ENCODE measurements around the gene MC1R.
A peak's percentile ranks its signal among the peaks of the same experiment; 100 is the strongest.

The MC1R gene

GRCh38 chr16:89918453-89919347 lies at the start of gene MC1R:
Gene MC1R, plus strand, starts transcription at chr16:89918862. Its CDS starts 397 bp downstream, at chr16:89919259.
- ChIA-PET CTCF (interaction anchor here (0.6 to 2.9 kb wide), 8 partner anchors 9 to 102 kb away, joined by 3 to 31 read pairs (median 4); no protein-coding TSS in a partner anchor), POLR2A (interaction anchor here (0.5 to 3.0 kb wide), 3 partner anchors 11 to 63 kb away, joined by 3 to 15 read pairs (median 4); no protein-coding TSS in a partner anchor)
- no peak for DNase-seq (ENCODE audit: low read depth, low spot score)
- TF ChIP-seq CTCF (IDR thresholded peaks at IDR 0.05; ENCODE audit: insufficient read depth, low read length, missing control alignments) = peak; percentile 72
- H3K4me3 ChIP-seq (ENCODE audit: low read depth, low read length) = peak within 1 kb of the TSS; percentile 51

GRCh38 chr16:89869911-89870310 lies 48.8 kb upstream of the MC1R start:
- ChIA-PET CTCF (interaction anchor here (8.7 kb wide), 1 partner anchor 8 kb away, joined by 83 read pairs; no protein-coding TSS in a partner anchor), POLR2A (interaction anchor here (0.7 kb wide), 1 partner anchor 184 kb away, joined by 3 read pairs; the partner anchor contains the start of gene CDK10)
- TF ChIP-seq CTCF (IDR thresholded peaks at IDR 0.05; ENCODE audit: insufficient read depth, low read length, missing control alignments) = no peak
- DNase-seq (ENCODE audit: low read depth, low spot score) = no peak
- no peak overlapping the region for H3K4me3 ChIP-seq (ENCODE audit: low read depth, low read length)

GRCh38 chr16:89870440-89870839 lies 48.2 kb upstream of the MC1R start:
- TF ChIP-seq CTCF (IDR thresholded peaks at IDR 0.05; ENCODE audit: insufficient read depth, low read length, missing control alignments) = no peak
- DNase-seq (ENCODE audit: low read depth, low spot score) = no peak
- ChIA-PET CTCF (interaction anchor here (8.7 kb wide), 1 partner anchor 9 kb away, joined by 83 read pairs; no protein-coding TSS in a partner anchor), POLR2A (interaction anchor here (0.6 to 1.1 kb wide), 3 partner anchors 8 to 184 kb away, joined by 3 to 4 read pairs (median 4); partner anchors contain the start of gene CDK10)
- no peak overlapping the region for H3K4me3 ChIP-seq (ENCODE audit: low read depth, low read length)

GRCh38 chr16:89871895-89872294 lies 46.8 kb upstream of the MC1R start:
- ChIA-PET CTCF (interaction anchor here (1.5 to 8.7 kb wide), 2 partner anchors 10 to 172 kb away, joined by 4 to 83 read pairs; no protein-coding TSS in a partner anchor), POLR2A (no interaction called here)

GRCh38 chr16:89873109-89873971 lies 45.3 kb upstream of the MC1R start, which contains the start of gene TCF25:
Gene TCF25, plus strand, starts transcription at chr16:89873592. Its CDS starts 76 bp downstream, at chr16:89873668.
- ChIA-PET CTCF (interaction anchor here (0.6 to 8.7 kb wide), 6 partner anchors 11 to 173 kb away, joined by 4 to 83 read pairs (median 4); partner anchors contain the start of genes FANCA and MC1R), POLR2A (interaction anchor here (0.5 to 2.5 kb wide), 8 partner anchors 10 to 258 kb away, joined by 3 to 22 read pairs (median 4); partner anchors contain the start of genes FANCA and TUBB3)
- no peak for DNase-seq (ENCODE audit: low read depth, low spot score)
- no peak for TF ChIP-seq CTCF (IDR thresholded peaks at IDR 0.05; ENCODE audit: insufficient read depth, low read length, missing control alignments)
- H3K4me3 ChIP-seq (ENCODE audit: low read depth, low read length) = peak within 1 kb of the TSS; percentile 90

More at GRCh38 chr16:89871895-89872294, 46.8 kb upstream of the MC1R start:
- DNase-seq (ENCODE audit: low read depth, low spot score) = no peak
- H3K4me3 ChIP-seq (ENCODE audit: low read depth, low read length) = no peak overlapping the region
- no peak for TF ChIP-seq CTCF (IDR thresholded peaks at IDR 0.05; ENCODE audit: insufficient read depth, low read length, missing control alignments)

Data from AG04449 (cell line).